Measurements from ENCODE around the gene TRAF1. TPM values are rescaled to one million over a fixed set of nuclear protein-coding genes. Genes with fewer than 3 reads are reported as not detected.

Gene TRAF1
- total and polyA plus RNA-seq, 2 of the 13 experiments (the other 11 are each of a cell fraction or from before 2014, with no cell fraction given) = 0.44 to 1.0 TPM

DNA sequence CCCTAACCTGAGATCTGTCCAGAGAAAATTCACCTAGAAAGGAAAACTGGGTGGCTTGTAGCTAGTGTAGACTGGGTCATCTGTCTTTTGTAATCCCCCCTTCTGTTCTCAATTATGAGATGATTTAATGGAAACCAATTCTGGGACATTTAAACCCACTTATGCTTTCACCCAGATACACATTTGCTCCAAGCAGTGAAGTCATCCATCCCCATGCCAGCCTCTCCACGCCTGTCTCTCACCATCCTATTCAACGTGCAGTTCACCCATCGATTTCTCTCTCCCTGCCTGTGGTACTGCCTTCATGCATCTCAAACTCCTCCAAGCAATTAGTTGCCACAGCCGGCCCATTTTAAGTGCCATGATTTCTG lies 51.4 kb downstream of the TRAF1 start:
- Histone ChIP-seq H3K36me3 (replicated peaks in 1 of 2; ENCODE audit: control insufficient read depth in 1 of 2, insufficient read depth in 2 of 2, low read length in 2 of 2) (peaks cover 11 to 38% of the 10 kb centered on the region in 2 experiments; a peak in 4 of 5 replicates), H3K9me3 (ENCODE audit: low read length) (no peaks in the 10 kb centered on the region), H3K4me2 (ENCODE audit: low read depth, low read length) (peak overlapping the region; percentile 88), H3K79me2 (ENCODE audit: insufficient read depth, low read length) (peaks cover 14% of the 10 kb centered on the region), H4K20me1 (ENCODE audit: insufficient read depth, low read length) (no peaks in the 10 kb centered on the region), H3K27me3 (ENCODE audit: control insufficient read depth in 1 of 2, insufficient read depth in 2 of 2, low read length in 2 of 2) (no peaks in the 10 kb centered on the region; a peak in 1 of 5 replicates), H3K27ac (ENCODE audit: extremely low read length, insufficient read depth, low read length) (peak overlapping the region; percentile 96), H3K4me3 (replicated peaks in 1 of 3; ENCODE audit: insufficient read depth in 1 of 3, low read depth in 2 of 3, low read length in 3 of 3) (peak overlapping the region; percentile 77 to 87 (median 86); a peak in 4 of 6 replicates), H2AFZ (ENCODE audit: low read length) (no peak overlapping the region), H3K9ac (ENCODE audit: insufficient read depth, low read depth, low read length) (peak overlapping the region; percentile 72; the same call in 1 of the 2 replicates), H3K4me1 (ENCODE audit: insufficient read depth, low read length) (peaks cover 45% of the 10 kb centered on the region)
- 86% methylated on average over 4 of the region's 4 CpGs for WGBS (ENCODE audit: low lambda C conversion rate)
- POLR2A ChIA-PET = no interaction called here
- FAIRE-seq (no peak), ATAC-seq (no peak), DNase-seq (ENCODE audit: low spot score) (no peak)
- intact Hi-C loops (cut with micrococcal nuclease; ENCODE audit: unreplicated experiment) (loop anchor here (5.0 kb wide), 1 partner anchor 118 kb away; no protein-coding TSS in a partner anchor), in situ Hi-C loops (cut with HindIII; ENCODE audit: extremely low pct_ligation_motif_present, low pct_unique_long_range_greater_than_20kb) (no loop called here)
- CTCF ChIA-PET (ENCODE audit: low intra/inter-chr PET ratio, low total read pairs) = no interaction called here
- TF ChIP-seq, protein P1, sequence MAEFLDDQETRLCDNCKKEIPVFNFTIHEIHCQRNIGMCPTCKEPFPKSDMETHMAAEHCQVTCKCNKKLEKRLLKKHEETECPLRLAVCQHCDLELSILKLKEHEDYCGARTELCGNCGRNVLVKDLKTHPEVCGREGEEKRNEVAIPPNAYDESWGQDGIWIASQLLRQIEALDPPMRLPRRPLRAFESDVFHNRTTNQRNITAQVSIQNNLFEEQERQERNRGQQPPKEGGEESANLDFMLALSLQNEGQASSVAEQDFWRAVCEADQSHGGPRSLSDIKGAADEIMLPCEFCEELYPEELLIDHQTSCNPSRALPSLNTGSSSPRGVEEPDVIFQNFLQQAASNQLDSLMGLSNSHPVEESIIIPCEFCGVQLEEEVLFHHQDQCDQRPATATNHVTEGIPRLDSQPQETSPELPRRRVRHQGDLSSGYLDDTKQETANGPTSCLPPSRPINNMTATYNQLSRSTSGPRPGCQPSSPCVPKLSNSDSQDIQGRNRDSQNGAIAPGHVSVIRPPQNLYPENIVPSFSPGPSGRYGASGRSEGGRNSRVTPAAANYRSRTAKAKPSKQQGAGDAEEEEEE (CRISPR knock-in tag; IDR thresholded peaks at IDR 0.05; ENCODE audit: borderline replicate concordance) = no peak
- BruUV-seq (replicated peaks) = no TSS peak

DNA sequence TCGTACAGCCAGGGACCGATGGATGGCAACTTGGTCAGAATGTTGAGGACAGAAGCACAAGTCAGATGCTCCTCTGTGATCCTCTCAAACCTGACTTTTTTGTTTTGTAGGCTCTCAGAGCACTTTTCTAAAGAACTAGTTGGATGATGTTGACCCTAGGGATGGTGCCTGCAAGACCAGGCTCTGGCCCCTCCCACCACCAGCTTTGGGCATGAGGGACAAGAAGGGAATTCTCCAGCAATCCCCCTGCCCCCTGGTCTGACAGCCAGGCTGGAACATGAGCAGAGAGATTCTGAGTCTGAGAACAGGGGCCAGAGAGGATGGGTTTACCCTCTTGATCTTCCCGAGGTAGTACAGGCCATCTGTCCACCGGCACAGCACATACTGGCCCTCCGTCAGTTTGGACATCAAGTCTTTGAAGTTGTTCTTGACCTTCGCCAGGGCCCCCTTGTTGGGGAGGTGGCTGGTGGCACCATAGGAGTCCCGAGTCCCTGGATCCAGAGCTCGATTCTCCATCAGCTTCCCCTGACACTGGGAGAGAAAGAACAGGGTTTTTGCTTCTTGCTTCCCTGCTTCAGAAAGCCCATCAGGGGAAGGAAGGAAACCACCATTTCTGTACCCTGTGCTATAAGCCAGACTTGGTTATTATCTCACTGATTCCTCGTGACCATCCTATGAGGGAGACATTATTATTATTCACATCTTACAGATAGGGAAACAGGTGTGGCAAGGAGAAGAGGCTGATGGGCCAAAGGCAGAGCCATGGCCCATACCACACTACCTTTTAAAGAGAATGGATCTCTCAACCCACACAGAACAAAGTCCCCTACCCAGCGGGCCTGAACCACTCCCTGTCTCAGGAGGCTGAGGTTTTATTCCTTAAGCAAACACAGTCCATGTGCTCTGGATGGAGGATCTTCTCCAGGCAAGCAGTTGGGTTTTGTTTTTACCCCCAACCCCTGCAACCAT lies 52.1 kb downstream of the TRAF1 start:
- Histone ChIP-seq H4K20me1 (ENCODE audit: insufficient read depth, low read length) (no peaks in the 10 kb centered on the region), H3K36me3 (replicated peaks in 1 of 2; ENCODE audit: control insufficient read depth in 1 of 2, insufficient read depth in 2 of 2, low read length in 2 of 2) (peaks cover 13 to 44% of the 10 kb centered on the region in 2 experiments; a peak in 4 of 5 replicates), H3K27ac (ENCODE audit: extremely low read length, insufficient read depth, low read length) (no peak overlapping the region), H3K4me2 (ENCODE audit: low read depth, low read length) (peak overlapping the region; percentile 88; the same call in 1 of the 2 replicates), H2AFZ (ENCODE audit: low read length) (no peak overlapping the region), H3K4me3 (replicated peaks in 1 of 3; ENCODE audit: insufficient read depth in 1 of 3, low read depth in 2 of 3, low read length in 3 of 3) (no peak overlapping the region), H3K9ac (ENCODE audit: insufficient read depth, low read depth, low read length) (no peak overlapping the region), H3K9me3 (ENCODE audit: low read length) (no peaks in the 10 kb centered on the region), H3K27me3 (ENCODE audit: control insufficient read depth in 1 of 2, insufficient read depth in 2 of 2, low read length in 2 of 2) (no peaks in the 10 kb centered on the region; a peak in 1 of 5 replicates), H3K4me1 (ENCODE audit: insufficient read depth, low read length) (peaks cover 45% of the 10 kb centered on the region), H3K79me2 (ENCODE audit: insufficient read depth, low read length) (peaks cover 14% of the 10 kb centered on the region)
- WGBS (ENCODE audit: low lambda C conversion rate) = 91% methylated on average over 10 of the region's 10 CpGs
- FAIRE-seq = no peak
- ChIA-PET CTCF (ENCODE audit: low intra/inter-chr PET ratio, low total read pairs) (no interaction called here), POLR2A (no interaction called here)
- TF ChIP-seq NCOR1 (IDR thresholded peaks at IDR 0.05; ENCODE audit: borderline replicate concordance, low read length) (no peak), ETV6 (CRISPR knock-in tag; conservative IDR thresholded peaks at IDR 0.05) (no peak), ZSCAN22 (CRISPR knock-in tag; IDR thresholded peaks at IDR 0.05) (no peak), DPF2 (CRISPR knock-in tag; IDR thresholded peaks at IDR 0.05; ENCODE audit: borderline replicate concordance, low read depth) (no peak), ZNF709 (CRISPR knock-in tag; IDR thresholded peaks at IDR 0.05) (no peak), FOXM1 (CRISPR knock-in tag; IDR thresholded peaks at IDR 0.05) (no peak), ZNF253 (CRISPR knock-in tag; IDR thresholded peaks at IDR 0.05; ENCODE audit: borderline replicate concordance) (no peak), CHD4 (IDR thresholded peaks at IDR 0.05; ENCODE audit: borderline replicate concordance, low read length) (no peak)
- TF ChIP-seq, protein P2, sequence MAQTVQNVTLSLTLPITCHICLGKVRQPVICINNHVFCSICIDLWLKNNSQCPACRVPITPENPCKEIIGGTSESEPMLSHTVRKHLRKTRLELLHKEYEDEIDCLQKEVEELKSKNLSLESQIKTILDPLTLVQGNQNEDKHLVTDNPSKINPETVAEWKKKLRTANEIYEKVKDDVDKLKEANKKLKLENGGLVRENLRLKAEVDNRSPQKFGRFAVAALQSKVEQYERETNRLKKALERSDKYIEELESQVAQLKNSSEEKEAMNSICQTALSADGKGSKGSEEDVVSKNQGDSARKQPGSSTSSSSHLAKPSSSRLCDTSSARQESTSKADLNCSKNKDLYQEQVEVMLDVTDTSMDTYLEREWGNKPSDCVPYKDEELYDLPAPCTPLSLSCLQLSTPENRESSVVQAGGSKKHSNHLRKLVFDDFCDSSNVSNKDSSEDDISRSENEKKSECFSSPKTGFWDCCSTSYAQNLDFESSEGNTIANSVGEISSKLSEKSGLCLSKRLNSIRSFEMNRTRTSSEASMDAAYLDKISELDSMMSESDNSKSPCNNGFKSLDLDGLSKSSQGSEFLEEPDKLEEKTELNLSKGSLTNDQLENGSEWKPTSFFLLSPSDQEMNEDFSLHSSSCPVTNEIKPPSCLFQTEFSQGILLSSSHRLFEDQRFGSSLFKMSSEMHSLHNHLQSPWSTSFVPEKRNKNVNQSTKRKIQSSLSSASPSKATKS (CRISPR knock-in tag; IDR thresholded peaks at IDR 0.05) = no peak
- TF ChIP-seq, protein P3, sequence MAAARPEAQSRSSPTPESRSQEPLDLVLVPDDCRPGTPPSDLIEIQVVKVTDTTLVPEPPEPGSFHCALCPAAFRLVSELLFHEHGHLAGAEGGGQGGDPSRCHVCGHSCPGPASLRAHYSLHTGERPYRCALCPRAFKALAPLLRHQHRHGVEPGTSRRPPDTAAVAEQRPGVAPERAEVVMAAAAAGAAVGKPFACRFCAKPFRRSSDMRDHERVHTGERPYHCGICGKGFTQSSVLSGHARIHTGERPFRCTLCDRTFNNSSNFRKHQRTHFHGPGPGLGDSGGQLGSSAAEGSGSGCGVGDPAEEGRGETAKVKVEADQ (CRISPR knock-in tag; IDR thresholded peaks at IDR 0.05; ENCODE audit: borderline replicate concordance) = no peak
- no TSS peak for BruUV-seq (replicated peaks)
- no peak for ATAC-seq
- in situ Hi-C loops (cut with HindIII; ENCODE audit: extremely low pct_ligation_motif_present, low pct_unique_long_range_greater_than_20kb) = no loop called here
- intact Hi-C loops (cut with micrococcal nuclease; ENCODE audit: unreplicated experiment) = loop anchor here (5.0 kb wide), 1 partner anchor 117 kb away; no protein-coding TSS in a partner anchor
- DNase-seq (ENCODE audit: low spot score) = no peak

All from HepG2 (cell line).